ENCODE data around the gene IFITM5.
A peak's percentile ranks its signal among the peaks of the same experiment; 100 is the strongest.
"Not testable (repeated sequence)": the region's sequence is repeated elsewhere in the genome, so short reads cannot be mapped to it uniquely, and the experiment has no call there.

The IFITM5 gene

GRCh38 chr11:337711-338110 is 38.4 kb upstream of the IFITM5 start:
- DNase-seq (ENCODE audit: low read depth in 2 of 2) = no peak
- no peak for TF ChIP-seq CTCF (IDR thresholded peaks at IDR 0.05; ENCODE audit: low read depth, low read length)
- H3K4me3 ChIP-seq (replicated peaks in 1 of 2; ENCODE audit: low read depth in 2 of 2, low read length in 2 of 2) = no peak overlapping the region

- DNase-seq (ENCODE audit: low read depth in 2 of 2) = no peak
- no peak overlapping the region for H3K4me3 ChIP-seq (replicated peaks in 1 of 2; ENCODE audit: low read depth in 2 of 2, low read length in 2 of 2)
- TF ChIP-seq CTCF (IDR thresholded peaks at IDR 0.05; ENCODE audit: low read depth, low read length) = no peak
Observed at GRCh38 chr11:336659-337198, 37.4 kb upstream of the IFITM5 start.

- no peak overlapping the region for H3K4me3 ChIP-seq (replicated peaks in 1 of 2; ENCODE audit: low read depth in 2 of 2, low read length in 2 of 2)
Observed at GRCh38 chr11:335779-336658, 36.7 kb upstream of the IFITM5 start.

GRCh38 chr11:334264-334994 is 35.1 kb upstream of the IFITM5 start:
- no peak for TF ChIP-seq CTCF (IDR thresholded peaks at IDR 0.05; ENCODE audit: low read depth, low read length)
- DNase-seq (ENCODE audit: low read depth in 2 of 2) = peak in 1 of 2 donors; percentile 83
- H3K4me3 ChIP-seq (replicated peaks in 1 of 2; ENCODE audit: low read depth in 2 of 2, low read length in 2 of 2) = no peak overlapping the region

More at GRCh38 chr11:335779-336658, 36.7 kb upstream of the IFITM5 start:
- no peak for TF ChIP-seq CTCF (IDR thresholded peaks at IDR 0.05; ENCODE audit: low read depth, low read length)
- DNase-seq (ENCODE audit: low read depth in 2 of 2) = peak in 1 of 2 donors; percentile 73

GRCh38 chr11:333616-334263 is 34.4 kb upstream of the IFITM5 start:
- not testable (repeated sequence) for DNase-seq (ENCODE audit: low read depth in 2 of 2)

GRCh38 chr11:332651-333480 is 33.5 kb upstream of the IFITM5 start:
- no peak for DNase-seq (ENCODE audit: low read depth in 2 of 2)
- no peak overlapping the region for H3K4me3 ChIP-seq (replicated peaks in 1 of 2; ENCODE audit: low read depth in 2 of 2, low read length in 2 of 2)
- TF ChIP-seq CTCF (IDR thresholded peaks at IDR 0.05; ENCODE audit: low read depth, low read length) = no peak

More at GRCh38 chr11:333616-334263, 34.4 kb upstream of the IFITM5 start:
- not testable (repeated sequence) for H3K4me3 ChIP-seq (replicated peaks in 1 of 2; ENCODE audit: low read depth in 2 of 2, low read length in 2 of 2)

All from cardiac fibroblast (primary cell).